AG04450 (cell line): ENCODE results near the gene FAM133A. TPM values are rescaled to one million over a fixed set of nuclear protein-coding genes. Genes with fewer than 3 reads are reported as not detected.

Source experiments
- CTCF ChIA-PET: fragments of 300-600, 350-600 bp; formaldehyde crosslinking; extraction: SDS; loops from one replicate; lab custom pipeline; 2022; ENCODE audit warnings: antibody characterized with exemption, inconsistent platforms; lab: Charles Lee
- POLR2A ChIA-PET: fragments of 350-600 bp; formaldehyde crosslinking; extraction: SDS; loops from one replicate; lab custom pipeline; 2021; ENCODE audit warnings: antibody characterized with exemption, inconsistent platforms; lab: Yijun Ruan, JAX
- DNase-seq: peaks from one replicate; pipeline ENCODE4 v3.0.0-alpha.2; 2011; ENCODE audit warnings: low read depth, low spot score
- H3K27ac ChIP-seq: one replicate; pipeline ENCODE4 v1.5.1; 2012; ENCODE audit warnings: low read depth, low read length, control low read depth
- H3K27me3 ChIP-seq: one replicate; pipeline ENCODE4 v1.6.0; 2012; ENCODE audit warnings: low read length; ENCODE audit not compliant: control insufficient read depth, insufficient read depth
- H3K4me3 ChIP-seq: 2 replicates; pipeline ENCODE4 v1.5.1; 2011; ENCODE audit warnings: mild to moderate bottlenecking, low read depth, low read length, control low read depth
- H3K9me3 ChIP-seq: 2 replicates; pipeline ENCODE4 v1.5.1; 2012; ENCODE audit warnings: low read length; ENCODE audit not compliant: control insufficient read depth, insufficient read depth
- polyA minus RNA-seq: library from RNA; depleted of rRNA, polyadenylated mRNA; stranded (reverse); fragments of >200 nt; gene quantifications from 2 replicates; pipeline ENCODE4 v1.2.3, GENCODE V29; 2011; rRNA and poly(A)+ RNA removed
- polyA plus RNA-seq: library from polyadenylated mRNA; depleted of rRNA; stranded (reverse); fragments of >200 nt; gene quantifications from 2 replicates; pipeline ENCODE4 v1.2.3, GENCODE V29; 2011; rRNA removed
- TF ChIP-seq, protein P1 (sequence below): IDR thresholded peaks from 2 replicates; pipeline ENCODE4 v1.5.1; 2011; ENCODE audit warnings: low read depth, low read length, control low read depth, inconsistent platforms

Gene FAM133A
- polyA plus RNA-seq (not detected in 2 replicates), polyA minus RNA-seq (not detected in 2 replicates)

DNA sequence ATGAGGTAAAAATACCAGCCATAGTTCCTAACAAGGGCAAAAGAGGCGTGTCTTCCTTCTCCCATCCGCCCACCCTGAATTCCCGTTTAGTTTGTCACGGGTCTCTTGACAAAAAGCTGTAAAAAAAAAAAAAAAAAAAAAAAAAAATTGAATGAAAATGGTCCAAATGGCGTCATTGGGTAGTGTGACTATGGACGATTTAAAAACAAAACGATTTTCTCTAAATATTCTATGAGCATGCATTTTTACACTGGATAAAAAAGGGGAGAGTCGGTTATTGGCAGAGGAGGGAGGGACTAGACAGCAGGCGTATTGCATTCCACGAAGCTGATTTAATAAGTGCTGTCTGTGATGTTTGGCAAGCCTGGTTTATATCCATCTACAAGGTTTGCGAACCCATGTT lies at the start of gene FAM133A:
TSS of gene FAM133A (plus strand) at position 338 of the 403 bp plus-strand sequence. CDS start 35,214 bp downstream, outside the sequence.
- no peaks in the 10 kb centered on the region for H3K27me3 ChIP-seq
- no peak for DNase-seq
- ChIA-PET POLR2A (no interaction called here), CTCF (no interaction called here)
- no peaks in the 10 kb centered on the region; the same call in 1 of the 2 replicates for H3K9me3 ChIP-seq
- H3K4me3 ChIP-seq = peak within 1 kb of the TSS; percentile 53
- H3K27ac ChIP-seq = no peak within 1 kb of the TSS
- TF ChIP-seq, protein P1, sequence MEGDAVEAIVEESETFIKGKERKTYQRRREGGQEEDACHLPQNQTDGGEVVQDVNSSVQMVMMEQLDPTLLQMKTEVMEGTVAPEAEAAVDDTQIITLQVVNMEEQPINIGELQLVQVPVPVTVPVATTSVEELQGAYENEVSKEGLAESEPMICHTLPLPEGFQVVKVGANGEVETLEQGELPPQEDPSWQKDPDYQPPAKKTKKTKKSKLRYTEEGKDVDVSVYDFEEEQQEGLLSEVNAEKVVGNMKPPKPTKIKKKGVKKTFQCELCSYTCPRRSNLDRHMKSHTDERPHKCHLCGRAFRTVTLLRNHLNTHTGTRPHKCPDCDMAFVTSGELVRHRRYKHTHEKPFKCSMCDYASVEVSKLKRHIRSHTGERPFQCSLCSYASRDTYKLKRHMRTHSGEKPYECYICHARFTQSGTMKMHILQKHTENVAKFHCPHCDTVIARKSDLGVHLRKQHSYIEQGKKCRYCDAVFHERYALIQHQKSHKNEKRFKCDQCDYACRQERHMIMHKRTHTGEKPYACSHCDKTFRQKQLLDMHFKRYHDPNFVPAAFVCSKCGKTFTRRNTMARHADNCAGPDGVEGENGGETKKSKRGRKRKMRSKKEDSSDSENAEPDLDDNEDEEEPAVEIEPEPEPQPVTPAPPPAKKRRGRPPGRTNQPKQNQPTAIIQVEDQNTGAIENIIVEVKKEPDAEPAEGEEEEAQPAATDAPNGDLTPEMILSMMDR = no peak

DNA sequence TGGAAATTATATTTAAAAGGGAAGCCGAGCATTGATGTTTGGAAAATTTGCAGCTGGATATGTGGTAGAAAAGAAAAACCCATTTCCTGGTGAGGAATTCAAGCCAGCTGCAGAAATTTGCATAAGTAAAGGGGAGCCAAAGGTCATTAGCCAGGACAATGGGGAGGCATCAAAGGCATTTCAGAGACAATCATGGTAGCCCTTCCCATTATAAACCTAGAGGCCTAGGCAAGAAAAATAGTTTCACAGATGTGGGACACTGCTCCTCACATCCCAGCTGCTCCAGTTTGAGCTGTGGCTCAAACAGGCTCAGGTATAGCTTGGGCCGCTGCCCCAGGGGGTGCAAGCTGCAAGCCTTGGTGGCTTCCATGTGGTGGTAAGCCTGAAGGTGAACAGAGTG lies 36.4 kb upstream of the FAM133A start:
- Histone ChIP-seq H3K4me3 (no peak overlapping the region), H3K27me3 (no peaks in the 10 kb centered on the region), H3K27ac (no peak overlapping the region), H3K9me3 (no peaks in the 10 kb centered on the region)
- TF ChIP-seq, protein P1 = no peak
- CTCF ChIA-PET = no interaction called here
- DNase-seq = no peak
- POLR2A ChIA-PET = no interaction called here

DNA sequence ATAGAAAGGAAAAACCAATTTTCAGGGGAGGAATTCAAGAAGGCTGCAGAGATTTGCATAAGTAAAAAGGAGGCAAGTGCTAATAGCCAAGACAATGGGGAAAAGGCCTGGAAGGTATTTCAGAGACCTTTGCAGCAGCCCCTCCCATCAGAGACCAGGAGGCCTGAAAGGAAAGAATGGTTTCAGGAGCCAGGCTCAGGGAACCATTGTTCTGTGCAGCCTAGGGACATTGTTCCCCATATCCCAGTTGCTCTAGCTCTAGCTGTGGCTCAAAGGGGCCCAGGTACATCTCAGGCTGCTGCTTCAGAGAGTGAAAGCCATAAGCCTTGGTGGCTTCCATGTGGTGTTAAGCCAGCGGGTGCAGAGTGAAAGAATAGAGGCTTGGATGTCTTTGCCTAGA lies 24.6 kb upstream of the FAM133A start:
- TF ChIP-seq, protein P1 = no peak
- Histone ChIP-seq H3K27ac (no peak overlapping the region), H3K4me3 (no peak overlapping the region), H3K27me3 (no peaks in the 10 kb centered on the region), H3K9me3 (no peaks in the 10 kb centered on the region)
- ChIA-PET CTCF (no interaction called here), POLR2A (no interaction called here)
- DNase-seq = no peak

DNA sequence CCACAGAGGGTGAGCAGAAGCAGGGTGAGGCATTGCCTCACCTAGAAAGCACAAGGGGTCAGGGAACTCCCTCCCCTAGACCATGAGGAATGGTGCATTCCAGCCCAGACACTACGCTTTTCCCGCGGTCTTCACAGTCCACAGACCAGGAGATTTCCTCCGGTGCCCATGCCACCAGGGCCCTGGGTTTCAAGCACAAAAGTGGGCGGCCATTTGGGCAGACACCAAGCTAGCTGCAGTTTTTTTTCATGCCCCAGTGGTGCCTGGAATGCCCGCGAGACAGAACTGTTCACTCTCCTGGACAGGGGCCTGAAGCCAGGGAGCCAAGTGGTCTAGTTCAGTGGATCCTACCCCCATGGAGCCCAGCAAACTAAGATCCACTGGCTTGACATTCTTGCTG lies 13.4 kb upstream of the FAM133A start:
- TF ChIP-seq, protein P1 = no peak
- CTCF ChIA-PET = no interaction called here
- POLR2A ChIA-PET = no interaction called here
- no peak for DNase-seq
- Histone ChIP-seq H3K4me3 (no peak overlapping the region), H3K27me3 (no peaks in the 10 kb centered on the region), H3K9me3 (peaks cover 4% of the 10 kb centered on the region), H3K27ac (no peak overlapping the region)

DNA sequence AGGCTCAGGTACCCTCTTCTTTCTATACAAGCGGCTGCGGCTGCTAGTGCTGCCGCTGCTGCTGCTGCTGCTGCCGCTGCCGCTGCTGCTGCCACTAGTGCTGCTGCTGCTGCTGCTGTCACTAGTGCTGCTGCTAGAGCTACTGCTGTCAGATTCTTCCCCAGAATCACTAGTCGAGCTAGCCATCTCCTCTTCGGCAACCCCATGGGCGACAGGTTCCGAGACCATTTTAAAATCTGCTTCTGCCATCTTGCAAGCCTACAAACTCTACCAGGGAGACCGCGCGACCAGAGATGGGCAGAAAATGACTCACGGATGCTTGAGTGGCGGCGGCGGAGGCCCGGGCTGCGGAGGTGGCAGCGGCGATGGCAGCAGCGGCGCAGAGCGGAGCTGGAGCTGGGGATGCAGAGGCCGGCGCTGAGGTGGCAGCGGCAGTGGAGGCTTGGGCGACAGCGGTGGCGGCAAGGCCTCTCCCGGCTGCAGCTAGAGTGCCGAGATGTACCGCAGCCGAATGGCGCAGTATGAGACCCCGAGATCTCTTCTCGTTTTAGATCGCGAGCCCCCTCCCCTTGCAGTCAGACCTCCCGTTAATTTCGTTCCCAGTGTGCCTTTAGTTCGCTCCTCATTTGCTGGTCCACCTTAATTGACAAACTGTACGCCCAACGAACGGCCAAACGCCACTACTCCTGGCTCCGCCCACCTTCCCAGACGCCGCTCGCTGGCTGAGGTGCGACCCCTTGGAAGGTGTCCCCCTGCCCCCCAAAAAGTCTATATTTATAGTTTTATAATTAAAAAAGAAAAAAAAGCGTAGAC lies 744 bp upstream of the FAM133A start, which contains the start of gene NAP1L3:
TSS of gene NAP1L3 (minus strand) at position 523 of the 813 bp plus-strand sequence. CDS start at position 249, 274 bp downstream.
- peak within 1 kb of the TSS; percentile 53 for H3K4me3 ChIP-seq
- H3K27me3 ChIP-seq = no peaks in the 10 kb centered on the region
- ChIA-PET CTCF (no interaction called here), POLR2A (no interaction called here)
- peak; percentile 1 for DNase-seq
- H3K9me3 ChIP-seq = no peaks in the 10 kb centered on the region; the same call in 1 of the 2 replicates
- TF ChIP-seq, protein P1 = no peak
- H3K27ac ChIP-seq = no peak within 1 kb of the TSS
